BJ (cell line): Measurements from ENCODE around the gene CRAMP1. TPM values are rescaled to one million over a fixed set of nuclear protein-coding genes. Genes with fewer than 3 reads are reported as not detected.

Experiments
- CTCF ChIA-PET: fragments of 350-600 bp; formaldehyde crosslinking; extraction: SDS; loops from one replicate; lab custom pipeline; 2021; ENCODE audit warnings: antibody characterized with exemption, inconsistent platforms; lab: Yijun Ruan, JAX
- POLR2A ChIA-PET: fragments of 300-600 bp; sonication (Branson Sonifier 250); formaldehyde crosslinking; extraction: SDS; loops from one replicate; lab custom pipeline; 2021; ENCODE audit warnings: antibody characterized with exemption; lab: Charles Lee
- DNase-seq: peaks from one replicate; pipeline ENCODE4 v3.0.0-alpha.2; 2011; ENCODE audit warnings: low read depth
- H3K27me3 ChIP-seq: 2 replicates; pipeline ENCODE4 v1.6.0; 2011; ENCODE audit warnings: low read length; ENCODE audit not compliant: control insufficient read depth, insufficient read depth
- H3K36me3 ChIP-seq: 2 replicates; pipeline ENCODE4 v1.5.1; 2011; ENCODE audit warnings: low read length; ENCODE audit not compliant: control insufficient read depth, insufficient read depth
- H3K4me3 ChIP-seq: 2 replicates; pipeline ENCODE4 v1.5.1; 2011; ENCODE audit warnings: low read depth, mild to moderate bottlenecking, control low read depth, low read length
- polyA minus RNA-seq: library from RNA; depleted of rRNA, polyadenylated mRNA; stranded (reverse); fragments of >200 nt; gene quantifications from 2 replicates; pipeline ENCODE4 v1.2.3, GENCODE V29; 2011; rRNA and poly(A)+ RNA removed
- polyA plus RNA-seq: library from polyadenylated mRNA; depleted of rRNA; stranded (reverse); fragments of >200 nt; gene quantifications from 2 replicates; pipeline ENCODE4 v1.2.3, GENCODE V29; 2011; rRNA removed
- TF ChIP-seq, protein P1 (sequence below): IDR thresholded peaks from 2 replicates; pipeline ENCODE4 v1.5.1; 2011; ENCODE audit warnings: low read depth, mild to moderate bottlenecking, control low read depth, inconsistent platforms, low read length, moderate library complexity; ENCODE audit not compliant: insufficient read depth

CRAMP1 gene, protein sequence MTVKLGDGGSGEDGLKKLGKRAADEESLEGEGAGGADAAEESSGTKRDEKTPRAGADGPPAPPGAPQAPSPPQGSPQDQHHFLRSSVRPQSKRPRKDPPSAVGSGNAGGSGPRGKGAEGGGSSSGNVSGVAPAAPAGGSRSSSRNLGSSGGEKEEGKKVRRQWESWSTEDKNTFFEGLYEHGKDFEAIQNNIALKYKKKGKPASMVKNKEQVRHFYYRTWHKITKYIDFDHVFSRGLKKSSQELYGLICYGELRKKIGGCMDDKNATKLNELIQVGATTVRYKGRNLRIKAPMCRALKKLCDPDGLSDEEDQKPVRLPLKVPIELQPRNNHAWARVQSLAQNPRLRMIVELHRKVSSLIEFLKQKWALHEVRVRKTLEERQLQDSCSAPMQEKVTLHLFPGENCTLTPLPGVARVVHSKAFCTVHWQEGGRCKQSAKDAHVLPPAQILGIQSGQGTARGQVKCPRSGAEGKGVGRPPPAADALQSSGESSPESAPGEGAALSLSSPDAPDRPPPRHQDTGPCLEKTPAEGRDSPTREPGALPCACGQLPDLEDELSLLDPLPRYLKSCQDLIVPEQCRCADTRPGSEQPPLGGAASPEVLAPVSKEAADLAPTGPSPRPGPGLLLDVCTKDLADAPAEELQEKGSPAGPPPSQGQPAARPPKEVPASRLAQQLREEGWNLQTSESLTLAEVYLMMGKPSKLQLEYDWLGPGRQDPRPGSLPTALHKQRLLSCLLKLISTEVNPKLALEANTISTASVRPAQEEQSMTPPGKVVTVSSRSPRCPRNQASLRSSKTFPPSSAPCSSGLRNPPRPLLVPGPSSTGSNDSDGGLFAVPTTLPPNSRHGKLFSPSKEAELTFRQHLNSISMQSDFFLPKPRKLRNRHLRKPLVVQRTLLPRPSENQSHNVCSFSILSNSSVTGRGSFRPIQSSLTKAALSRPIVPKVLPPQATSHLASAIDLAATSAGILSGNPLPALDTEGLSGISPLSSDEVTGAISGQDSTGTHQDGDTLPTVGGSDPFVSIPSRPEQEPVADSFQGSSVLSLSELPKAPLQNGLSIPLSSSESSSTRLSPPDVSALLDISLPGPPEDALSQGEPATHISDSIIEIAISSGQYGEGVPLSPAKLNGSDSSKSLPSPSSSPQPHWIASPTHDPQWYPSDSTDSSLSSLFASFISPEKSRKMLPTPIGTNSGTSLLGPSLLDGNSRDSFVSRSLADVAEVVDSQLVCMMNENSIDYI (N-terminal part only)
- 5.2 and 8.0 TPM in 2 replicates for polyA plus RNA-seq
- 9.2 and 9.4 TPM in 2 replicates for polyA minus RNA-seq

DNA sequence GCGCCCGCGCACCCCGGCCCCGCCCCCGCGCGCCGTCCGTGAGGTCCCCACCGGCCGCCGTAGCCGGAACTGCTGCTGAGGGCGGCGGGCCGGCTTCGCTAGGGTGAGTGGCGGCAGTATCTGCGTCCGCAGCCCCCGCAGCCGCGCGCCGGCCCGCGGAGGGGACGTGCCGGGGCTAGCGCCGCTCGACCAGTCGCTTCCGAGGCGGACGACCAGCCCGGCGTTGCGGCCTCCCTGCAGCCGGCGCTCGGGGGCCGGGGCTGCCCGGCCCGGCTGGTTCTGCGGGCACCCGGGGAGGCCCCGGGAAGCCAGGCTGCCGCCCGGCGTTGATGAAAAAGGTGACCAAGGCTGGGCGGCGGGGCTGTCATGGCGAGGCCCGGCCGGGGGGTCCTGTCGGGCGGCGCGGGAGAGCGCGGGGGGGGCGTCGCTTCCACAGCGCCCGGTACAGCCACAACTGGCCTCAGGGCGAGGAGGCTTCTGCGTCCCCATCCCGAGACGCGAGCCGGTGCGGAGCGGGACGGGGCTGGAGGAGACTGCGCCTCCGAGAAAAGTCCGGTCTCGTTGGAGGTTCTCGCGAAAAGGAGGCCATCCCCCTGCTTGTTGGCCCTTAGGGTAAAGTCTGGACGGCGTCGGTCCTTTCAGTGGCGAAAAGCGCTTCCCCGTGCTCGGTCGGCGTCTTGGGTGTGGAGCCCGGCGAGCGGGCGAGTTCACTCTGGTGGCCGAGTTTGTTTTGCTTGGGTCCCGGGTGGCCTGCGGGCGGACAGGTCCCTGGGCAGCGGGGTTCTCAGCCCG is at the start of gene CRAMP1:
Gene CRAMP1, plus strand, starts transcription at position 41 of the 792 bp plus-strand sequence. CDS start 2,280 bp downstream, outside the sequence.
- ChIA-PET CTCF (no interaction called here), POLR2A (interaction anchor here (0.7 kb wide), 1 partner anchor 313 kb away, joined by 7 read pairs; no protein-coding TSS in a partner anchor)
- Histone ChIP-seq H3K36me3 (peaks cover 6% of the 10 kb centered on the region), H3K27me3 (no peaks in the 10 kb centered on the region), H3K4me3 (peak within 1 kb of the TSS; percentile 87)
- DNase-seq: no peak
- TF ChIP-seq, protein P1, sequence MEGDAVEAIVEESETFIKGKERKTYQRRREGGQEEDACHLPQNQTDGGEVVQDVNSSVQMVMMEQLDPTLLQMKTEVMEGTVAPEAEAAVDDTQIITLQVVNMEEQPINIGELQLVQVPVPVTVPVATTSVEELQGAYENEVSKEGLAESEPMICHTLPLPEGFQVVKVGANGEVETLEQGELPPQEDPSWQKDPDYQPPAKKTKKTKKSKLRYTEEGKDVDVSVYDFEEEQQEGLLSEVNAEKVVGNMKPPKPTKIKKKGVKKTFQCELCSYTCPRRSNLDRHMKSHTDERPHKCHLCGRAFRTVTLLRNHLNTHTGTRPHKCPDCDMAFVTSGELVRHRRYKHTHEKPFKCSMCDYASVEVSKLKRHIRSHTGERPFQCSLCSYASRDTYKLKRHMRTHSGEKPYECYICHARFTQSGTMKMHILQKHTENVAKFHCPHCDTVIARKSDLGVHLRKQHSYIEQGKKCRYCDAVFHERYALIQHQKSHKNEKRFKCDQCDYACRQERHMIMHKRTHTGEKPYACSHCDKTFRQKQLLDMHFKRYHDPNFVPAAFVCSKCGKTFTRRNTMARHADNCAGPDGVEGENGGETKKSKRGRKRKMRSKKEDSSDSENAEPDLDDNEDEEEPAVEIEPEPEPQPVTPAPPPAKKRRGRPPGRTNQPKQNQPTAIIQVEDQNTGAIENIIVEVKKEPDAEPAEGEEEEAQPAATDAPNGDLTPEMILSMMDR: no peak

DNA sequence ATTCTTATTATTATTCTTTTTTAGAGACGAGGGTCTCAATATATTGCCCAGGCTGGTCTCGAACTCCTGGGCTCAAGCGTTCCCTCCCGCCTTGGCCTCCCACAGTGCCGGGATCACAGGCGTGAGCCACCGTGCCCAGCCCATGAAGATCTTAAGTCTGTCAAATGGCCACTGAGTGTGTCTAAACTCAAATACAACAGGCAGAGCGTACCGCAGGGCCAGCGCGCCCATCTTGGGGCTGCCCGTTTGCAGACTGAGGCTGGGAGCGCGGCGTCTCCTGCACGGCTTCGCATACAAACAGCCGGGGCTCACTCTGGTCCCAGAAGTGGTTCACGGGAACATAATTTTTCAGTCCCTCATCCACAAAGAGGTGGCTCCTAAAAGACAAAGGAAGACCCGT is 48.4 kb upstream of the CRAMP1 start:
- Histone ChIP-seq H3K27me3 (no peaks in the 10 kb centered on the region), H3K4me3 (no peak overlapping the region), H3K36me3 (peaks cover 20% of the 10 kb centered on the region)
- TF ChIP-seq, protein P1: no peak
- DNase-seq: no peak
- POLR2A ChIA-PET: no interaction called here
- CTCF ChIA-PET: interaction anchor here (1.0 kb wide), 1 partner anchor 8 kb away, joined by 4 read pairs; no protein-coding TSS in a partner anchor

DNA sequence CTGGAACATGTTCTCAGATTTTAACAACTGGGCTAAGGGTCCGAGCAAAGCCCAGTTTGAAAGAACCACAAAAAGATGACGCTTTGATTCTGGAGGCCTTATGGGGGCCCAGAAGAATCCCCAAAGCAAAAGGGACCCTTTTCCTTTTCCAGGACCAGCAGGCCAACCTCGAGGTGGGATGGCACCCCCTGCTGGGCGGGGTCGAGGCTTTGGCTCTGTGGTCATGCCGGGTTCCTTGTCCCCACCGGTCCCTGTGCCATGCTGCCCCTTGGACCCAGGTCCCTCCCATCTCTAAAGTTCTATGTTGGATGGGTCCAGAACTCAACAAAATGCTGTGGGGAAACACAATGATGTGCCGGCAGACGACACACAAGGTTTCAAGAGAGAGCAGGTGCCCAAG is 47.8 kb upstream of the CRAMP1 start:
- TF ChIP-seq, protein P1: peak; percentile 29
- Histone ChIP-seq H3K36me3 (peaks cover 16% of the 10 kb centered on the region), H3K27me3 (no peaks in the 10 kb centered on the region), H3K4me3 (no peak overlapping the region)
- no peak for DNase-seq
- POLR2A ChIA-PET: no interaction called here
- CTCF ChIA-PET: no interaction called here

DNA sequence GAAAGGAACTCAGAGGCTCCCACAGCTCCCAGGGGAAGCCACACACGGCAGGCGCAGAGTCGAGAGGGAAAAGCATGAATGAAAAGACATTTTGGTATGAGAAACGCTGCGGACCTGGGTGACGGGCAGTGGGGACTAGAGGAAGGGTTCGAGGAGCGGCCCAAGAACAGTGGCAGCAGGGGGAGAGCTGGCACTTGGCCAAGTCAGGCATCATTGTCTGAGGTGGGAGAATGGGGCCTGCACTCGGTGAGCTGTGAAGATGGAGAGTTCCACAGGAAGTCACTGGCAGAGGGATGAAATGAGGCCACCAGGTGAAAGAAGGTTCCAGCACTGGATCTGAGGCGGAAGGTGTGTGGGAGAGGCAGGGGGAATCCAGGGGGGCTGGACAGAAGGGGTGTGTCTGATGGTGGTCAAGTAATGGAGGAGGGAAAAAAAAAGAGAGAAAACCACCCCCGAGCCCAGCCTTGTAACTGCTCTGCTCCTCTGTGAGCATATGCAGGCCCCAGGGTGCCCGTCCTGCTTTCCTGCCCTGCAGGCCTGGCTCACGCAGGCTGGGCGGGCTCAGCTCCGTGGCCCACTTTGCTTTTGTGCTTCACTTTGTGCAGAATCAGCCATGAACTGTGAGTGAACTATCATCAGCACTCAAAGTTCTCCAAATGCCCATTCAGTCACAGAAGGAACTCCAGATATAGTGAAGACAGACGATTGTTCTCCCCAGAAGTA is 46.9 kb upstream of the CRAMP1 start:
- Histone ChIP-seq H3K4me3 (no peak overlapping the region), H3K36me3 (peaks cover 12% of the 10 kb centered on the region), H3K27me3 (no peaks in the 10 kb centered on the region)
- POLR2A ChIA-PET: no interaction called here
- DNase-seq: no peak
- TF ChIP-seq, protein P1: no peak
- CTCF ChIA-PET: no interaction called here
